ENCODE data around the gene HPS1.

Gene HPS1

GRCh38 chr10:98377001-98377400, 69.7 kb downstream of the HPS1 start:
- TF ChIP-seq ZFX (IDR thresholded peaks at IDR 0.05) (no peak), CTCF (conservative IDR thresholded peaks at IDR 0.05) (no peak)
- no peak overlapping the region for H3K27ac ChIP-seq

GRCh38 chr10:98376485-98376884, 70.2 kb downstream of the HPS1 start:
- TF ChIP-seq ZFX (IDR thresholded peaks at IDR 0.05), result no peak
- TF ChIP-seq CTCF (conservative IDR thresholded peaks at IDR 0.05), result no peak
- no peak overlapping the region for H3K27ac ChIP-seq

- no peak for TF ChIP-seq CTCF (conservative IDR thresholded peaks at IDR 0.05)
- no peak for TF ChIP-seq ZFX (IDR thresholded peaks at IDR 0.05)
- H3K27ac ChIP-seq, result no peak overlapping the region
These were observed 72.3 kb downstream of the HPS1 start for GRCh38 chr10:98374217-98374985.

- H3K27ac ChIP-seq, result no peak overlapping the region
- TF ChIP-seq ZFX (IDR thresholded peaks at IDR 0.05) (no peak), CTCF (conservative IDR thresholded peaks at IDR 0.05) (no peak)
These were observed 73.3 kb downstream of the HPS1 start for GRCh38 chr10:98373260-98374040.

GRCh38 chr10:98370831-98371820, 75.6 kb downstream of the HPS1 start:
- H3K27ac ChIP-seq, result no peak overlapping the region
- TF ChIP-seq ZFX (IDR thresholded peaks at IDR 0.05) (no peak), CTCF (conservative IDR thresholded peaks at IDR 0.05) (no peak)

GRCh38 chr10:98369801-98370200, 76.9 kb downstream of the HPS1 start:
- H3K27ac ChIP-seq, result no peak overlapping the region
- TF ChIP-seq ZFX (IDR thresholded peaks at IDR 0.05), result no peak
- TF ChIP-seq CTCF (conservative IDR thresholded peaks at IDR 0.05), result no peak

All from C4-2B (cell line).